ENCODE data around the gene C4orf50.
"Not testable (repeated sequence)": the region's sequence is repeated elsewhere in the genome, so short reads cannot be mapped to it uniquely, and the experiment has no call there.

C4orf50 gene

DNA sequence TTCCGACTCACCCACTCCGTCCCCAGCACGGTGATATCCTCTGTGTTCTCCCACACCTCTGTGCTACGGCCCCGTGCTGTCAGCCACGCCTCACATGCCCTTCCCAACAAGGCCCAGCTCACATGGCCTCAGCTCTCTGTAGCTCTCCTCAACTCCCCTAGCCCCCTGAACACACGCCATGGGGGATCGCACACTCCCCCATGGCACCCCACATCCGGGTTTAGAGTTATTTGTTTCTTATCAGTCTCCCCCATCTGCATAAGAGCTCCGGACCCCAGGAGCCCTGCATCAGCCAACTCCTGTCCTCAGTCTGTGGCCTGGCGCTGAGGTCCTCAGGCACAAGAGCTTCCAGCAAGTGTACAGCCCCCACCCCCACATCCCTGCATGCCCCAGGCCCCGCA is 7.0 kb downstream of the C4orf50 start:
- no peaks in the 10 kb centered on the region for H3K9me3 Mint-ChIP-seq
- H3K27ac Mint-ChIP-seq: no peak overlapping the region
- no peak for DNase-seq
- ATAC-seq: no peak
- H3K4me1 Mint-ChIP-seq: peaks cover 8% of the 10 kb centered on the region
- H3K27me3 Mint-ChIP-seq: peaks cover 47% of the 10 kb centered on the region
- no peak overlapping the region for H3K4me3 Mint-ChIP-seq

DNA sequence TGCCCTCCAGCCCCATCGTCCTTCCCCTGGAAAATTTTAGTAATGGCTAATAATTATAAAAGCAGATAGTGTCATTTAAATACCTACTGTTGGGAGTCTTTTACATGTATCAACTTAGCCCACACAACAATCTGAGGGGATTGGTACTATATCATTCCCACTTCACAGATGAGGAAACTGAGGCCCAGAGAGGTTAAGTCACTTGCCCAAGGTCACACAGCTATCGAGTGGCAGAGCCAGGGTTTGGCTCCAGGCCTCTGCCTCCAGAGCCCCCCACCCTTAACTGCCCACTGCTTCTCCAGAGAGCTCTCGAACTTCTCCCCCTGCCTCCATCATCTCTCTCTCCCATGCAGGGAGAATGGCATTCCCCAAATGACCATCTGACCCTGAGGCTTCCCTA is 7.4 kb downstream of the C4orf50 start:
- Mint-ChIP-seq H3K27me3 (peaks cover 47% of the 10 kb centered on the region), H3K27ac (no peak overlapping the region), H3K4me1 (peaks cover 8% of the 10 kb centered on the region), H3K4me3 (no peak overlapping the region), H3K9me3 (no peaks in the 10 kb centered on the region)
- DNase-seq: no peak
- ATAC-seq: no peak

DNA sequence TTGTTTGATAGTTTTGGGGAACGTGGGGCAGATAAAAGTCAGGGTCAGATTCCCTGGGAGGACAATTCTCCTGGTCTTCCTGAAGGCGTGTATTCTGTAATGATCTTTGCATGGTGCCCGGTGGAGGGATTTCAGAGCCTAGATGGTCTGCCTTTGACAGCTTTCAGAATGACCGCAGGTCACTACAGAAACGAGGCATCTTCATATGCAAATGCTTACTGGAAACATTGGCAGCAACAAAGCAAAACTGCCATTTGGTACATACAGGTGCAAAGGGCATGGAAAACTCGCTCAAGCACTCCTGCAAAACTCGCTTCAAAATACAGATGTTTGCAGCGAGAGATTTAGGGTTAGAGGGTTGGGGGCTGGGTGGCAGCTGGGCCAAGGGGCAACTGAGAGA is 8.8 kb downstream of the C4orf50 start:
- no peak for ATAC-seq
- no peak overlapping the region for H3K27ac Mint-ChIP-seq
- H3K4me3 Mint-ChIP-seq: no peak overlapping the region

DNA sequence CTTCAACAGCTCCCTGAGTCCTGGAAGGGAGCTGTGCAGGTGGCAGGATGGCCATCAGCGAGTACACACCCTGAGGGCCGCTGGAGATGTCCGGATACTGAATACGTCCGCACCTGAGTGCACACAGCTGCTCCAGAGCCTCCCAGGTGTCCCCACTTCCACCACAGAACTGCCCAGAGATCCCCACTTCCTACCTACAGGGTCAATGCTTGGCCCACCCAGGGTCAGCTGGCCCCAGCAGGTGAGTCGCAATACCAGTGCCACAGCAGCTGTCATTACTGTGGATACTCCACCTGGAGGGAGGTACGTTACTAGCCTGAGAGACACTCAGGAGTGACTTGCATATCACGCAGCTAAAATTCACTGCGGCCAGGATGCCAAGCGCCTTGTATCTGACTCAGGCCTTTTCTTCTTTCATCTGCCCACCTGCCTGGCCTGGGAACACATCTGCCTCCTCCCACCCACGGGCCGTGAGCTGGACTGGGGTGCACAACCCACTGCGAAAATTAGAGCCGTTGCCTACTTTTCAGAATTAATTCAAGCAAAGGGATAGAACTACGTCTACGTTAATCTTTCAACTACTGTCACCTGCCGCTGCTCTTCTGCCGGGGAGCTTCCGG is 9.4 kb downstream of the C4orf50 start:
- no peaks in the 10 kb centered on the region for H3K9me3 Mint-ChIP-seq
- no peak overlapping the region for H3K27ac Mint-ChIP-seq
- ATAC-seq (no peak), DNase-seq (no peak)
- H3K27me3 Mint-ChIP-seq: peaks cover 47% of the 10 kb centered on the region
- no peak overlapping the region for H3K4me3 Mint-ChIP-seq
- peaks cover 8% of the 10 kb centered on the region for H3K4me1 Mint-ChIP-seq

More for the DNA sequence above, 8.8 kb downstream of the C4orf50 start:
- Mint-ChIP-seq H3K4me1 (peaks cover 8% of the 10 kb centered on the region), H3K27me3 (peaks cover 47% of the 10 kb centered on the region), H3K9me3 (no peaks in the 10 kb centered on the region)
- DNase-seq: no peak

- H3K4me3 Mint-ChIP-seq: no peak overlapping the region
- H3K4me1 Mint-ChIP-seq: peaks cover 8% of the 10 kb centered on the region
- DNase-seq (no peak), ATAC-seq (peak; percentile 43)
- H3K27ac Mint-ChIP-seq: no peak overlapping the region
- H3K27me3 Mint-ChIP-seq: peaks cover 47% of the 10 kb centered on the region
- H3K9me3 Mint-ChIP-seq: no peaks in the 10 kb centered on the region
Observed at GRCh38 chr4:6008092-6008551, 10.1 kb downstream of the C4orf50 start.

- H3K9me3 Mint-ChIP-seq: no peaks in the 10 kb centered on the region
- H3K27ac Mint-ChIP-seq: no peak overlapping the region
- DNase-seq: no peak
- ATAC-seq: no peak
- H3K4me3 Mint-ChIP-seq: no peak overlapping the region
- no peaks in the 10 kb centered on the region for H3K4me1 Mint-ChIP-seq
- H3K27me3 Mint-ChIP-seq: peaks cover 28% of the 10 kb centered on the region
Observed at GRCh38 chr4:6005175-6005574, 13.1 kb downstream of the C4orf50 start.

DNA sequence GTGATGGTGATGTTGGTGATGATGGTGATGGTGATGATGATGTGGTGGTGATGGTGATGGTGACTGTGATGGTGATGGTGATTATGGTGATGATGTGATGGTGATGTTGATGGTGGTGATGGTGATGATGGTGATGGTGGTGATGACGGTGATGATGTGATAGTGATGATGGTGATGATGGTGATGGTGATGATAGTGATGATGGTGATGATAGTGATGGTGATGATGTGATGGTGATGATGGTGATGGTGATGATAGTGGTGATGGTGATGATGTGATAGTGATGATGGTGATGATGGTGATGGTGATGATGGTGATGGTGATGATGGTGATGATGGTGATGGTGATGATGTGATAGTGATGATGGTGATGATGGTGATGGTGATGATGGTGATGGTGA is 14.7 kb downstream of the C4orf50 start:
- not testable (repeated sequence) for H3K9me3 Mint-ChIP-seq, DNase-seq, ATAC-seq, H3K4me1 Mint-ChIP-seq, H3K4me3 Mint-ChIP-seq, H3K27ac Mint-ChIP-seq
- H3K27me3 Mint-ChIP-seq: peaks cover 18% of the 10 kb centered on the region

- Mint-ChIP-seq H3K27ac (no peak overlapping the region), H3K4me1 (no peaks in the 10 kb centered on the region), H3K9me3 (no peaks in the 10 kb centered on the region), H3K27me3 (peaks cover 17% of the 10 kb centered on the region), H3K4me3 (no peak overlapping the region)
- no peak for DNase-seq
- ATAC-seq: no peak
Observed at GRCh38 chr4:6002926-6003325, 15.3 kb downstream of the C4orf50 start.

DNA sequence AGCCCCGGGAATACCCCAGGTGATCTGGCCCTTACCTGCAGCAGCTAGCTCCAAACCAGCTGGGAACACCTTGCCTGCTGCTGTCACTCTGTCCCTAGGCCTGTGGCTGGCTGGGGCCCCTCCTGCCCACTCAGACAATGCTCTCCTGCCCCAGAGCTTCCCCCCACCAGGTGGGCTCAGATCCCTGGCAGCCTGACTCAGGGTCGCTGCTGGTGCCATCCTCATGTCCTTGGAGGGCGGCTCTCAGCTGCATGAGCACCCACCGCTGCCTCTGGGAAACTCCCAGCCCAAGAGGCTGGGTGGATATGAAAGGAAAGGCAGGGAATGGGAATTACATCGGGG is 15.8 kb downstream of the C4orf50 start:
- Mint-ChIP-seq H3K4me1 (no peaks in the 10 kb centered on the region), H3K4me3 (no peak overlapping the region), H3K27ac (no peak overlapping the region), H3K27me3 (peaks cover 15% of the 10 kb centered on the region), H3K9me3 (no peaks in the 10 kb centered on the region)
- no peak for DNase-seq
- no peak for ATAC-seq

GRCh38 chr4:6001680-6002491 is 16.3 kb downstream of the C4orf50 start:
- H3K4me1 Mint-ChIP-seq: no peaks in the 10 kb centered on the region
- no peak for ATAC-seq

DNA sequence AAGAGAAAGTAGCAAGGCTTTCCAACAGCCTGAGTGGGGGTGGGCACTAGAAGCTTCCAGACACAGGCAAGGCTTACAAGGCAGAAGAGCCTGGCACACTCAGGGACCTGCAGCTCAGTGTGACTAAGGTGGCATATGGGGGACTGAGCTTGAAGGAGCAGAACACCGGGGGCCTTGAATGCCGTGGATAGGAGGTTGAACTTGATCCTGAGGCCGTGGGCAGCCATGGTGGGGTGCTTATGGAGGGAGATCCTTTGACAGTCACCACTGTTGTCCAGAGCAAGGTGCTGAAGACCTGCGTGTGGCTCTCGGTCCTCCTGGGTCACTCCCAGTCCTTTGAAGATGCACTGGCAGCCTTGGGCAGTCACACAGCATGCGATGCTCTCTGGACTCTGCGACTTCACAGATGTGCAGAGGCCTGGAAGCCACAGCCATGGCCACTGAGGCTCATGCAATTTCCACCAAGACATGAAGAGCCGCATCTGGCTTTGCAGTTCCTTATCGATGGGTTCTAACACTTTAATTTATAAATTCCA is 18.3 kb downstream of the C4orf50 start:
- H3K4me3 Mint-ChIP-seq: no peak overlapping the region
- H3K27ac Mint-ChIP-seq: no peak overlapping the region
- peaks cover 23% of the 10 kb centered on the region for H3K27me3 Mint-ChIP-seq
- ATAC-seq (no peak), DNase-seq (no peak)
- H3K9me3 Mint-ChIP-seq: no peaks in the 10 kb centered on the region
- peaks cover 6% of the 10 kb centered on the region for H3K4me1 Mint-ChIP-seq

More at GRCh38 chr4:6001680-6002491, 16.3 kb downstream of the C4orf50 start:
- no peak for DNase-seq
- Mint-ChIP-seq H3K27ac (no peak overlapping the region), H3K4me3 (no peak overlapping the region), H3K27me3 (peaks cover 9% of the 10 kb centered on the region), H3K9me3 (no peaks in the 10 kb centered on the region)

GRCh38 chr4:5999356-5999755 is 18.9 kb downstream of the C4orf50 start:
- no peak for DNase-seq
- H3K27ac Mint-ChIP-seq: no peak overlapping the region
- H3K4me3 Mint-ChIP-seq: no peak overlapping the region
- no peaks in the 10 kb centered on the region for H3K9me3 Mint-ChIP-seq
- no peak for ATAC-seq
- H3K27me3 Mint-ChIP-seq: peaks cover 23% of the 10 kb centered on the region
- H3K4me1 Mint-ChIP-seq: peaks cover 6% of the 10 kb centered on the region

- Mint-ChIP-seq H3K27me3 (peaks cover 23% of the 10 kb centered on the region), H3K4me1 (peaks cover 6% of the 10 kb centered on the region), H3K4me3 (no peak overlapping the region), H3K9me3 (no peaks in the 10 kb centered on the region), H3K27ac (no peak overlapping the region)
- DNase-seq (peak; percentile 30 to 53), ATAC-seq (peak; percentile 71)
Observed at GRCh38 chr4:5998333-5998936, 19.8 kb downstream of the C4orf50 start.

- Mint-ChIP-seq H3K27ac (no peak overlapping the region), H3K9me3 (no peaks in the 10 kb centered on the region), H3K4me3 (no peak overlapping the region), H3K4me1 (peaks cover 6% of the 10 kb centered on the region), H3K27me3 (peaks cover 23% of the 10 kb centered on the region)
- no peak for ATAC-seq
- no peak for DNase-seq
Observed at GRCh38 chr4:5996641-5997040, 21.6 kb downstream of the C4orf50 start.

DNA sequence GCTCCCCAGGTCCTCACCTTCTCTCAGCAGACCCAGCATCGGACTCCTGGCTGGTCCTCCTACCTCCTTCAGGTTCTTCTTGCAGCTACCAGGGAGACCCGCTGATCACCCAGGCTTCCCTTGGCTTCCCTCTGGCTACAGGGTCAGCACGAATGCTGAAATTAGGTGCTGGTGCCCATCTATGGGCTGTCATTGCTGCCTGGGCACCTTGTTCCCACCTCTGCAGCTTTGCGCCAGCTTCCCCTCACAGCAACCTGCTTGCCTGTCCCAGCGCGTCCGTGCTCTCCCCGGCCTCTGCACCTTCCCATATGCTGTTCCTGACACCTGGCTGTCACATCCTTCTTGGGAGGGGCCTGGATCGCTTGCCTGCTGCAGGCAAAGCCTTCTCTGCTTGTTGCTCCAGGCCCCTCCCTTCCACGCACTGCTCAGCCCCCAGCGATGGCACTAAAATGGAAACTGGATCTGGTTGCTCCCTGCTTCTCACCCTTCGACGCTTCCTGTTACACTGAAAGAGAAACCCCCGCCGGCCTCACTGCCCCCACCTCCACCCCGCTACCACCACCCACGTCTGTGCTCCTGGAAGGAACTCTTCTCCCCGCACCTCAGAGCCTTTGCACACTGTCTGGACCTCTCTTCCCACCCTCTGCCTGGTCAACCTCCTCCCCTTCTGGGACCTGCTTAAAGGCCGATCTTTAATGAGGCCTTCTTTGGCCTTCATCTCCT is 22.2 kb downstream of the C4orf50 start:
- Mint-ChIP-seq H3K9me3 (no peaks in the 10 kb centered on the region), H3K27me3 (peaks cover 23% of the 10 kb centered on the region), H3K4me3 (no peak overlapping the region), H3K4me1 (peaks cover 6% of the 10 kb centered on the region), H3K27ac (no peak overlapping the region)
- no peak for DNase-seq
- ATAC-seq: peak; percentile 45

All from stimulated activated naive CD8-positive, alpha-beta T cell treated with anti-CD3 and anti-CD28 coated beads, Interleukin-15, amount 100 ng/mL, for 72 hours (primary cell).